Astrocyte (in vitro differentiated cells and primary cell): Measurements from ENCODE around the gene MATCAP1. TPM values are rescaled to one million over a fixed set of nuclear protein-coding genes. Genes with fewer than 3 reads are reported as not detected.

ENCODE experiments used
- DNase-seq: peaks from one replicate; pipeline ENCODE4 v3.0.0-alpha.2; 2010; ENCODE audit warnings: low read depth
- FAIRE-seq: peaks from 2 replicates; lab custom pipeline; 2011; peaks lifted over from hg19 to GRCh38; lab: Jason Lieb, UNC
- H2AFZ ChIP-seq: 2 replicates; pipeline ENCODE4 v1.6.0; 2012; ENCODE audit warnings: low read depth, low read length, inconsistent platforms
- H3K27ac ChIP-seq: 2 replicates; pipeline ENCODE4 v1.5.1; 2011; ENCODE audit warnings: low read depth, low read length, inconsistent platforms
- H3K27me3 ChIP-seq: 2 replicates; pipeline ENCODE4 v1.6.0; 2011; ENCODE audit warnings: low read length, inconsistent platforms; ENCODE audit not compliant: insufficient read depth
- H3K36me3 ChIP-seq: 2 replicates; pipeline ENCODE4 v1.5.1; 2011; ENCODE audit warnings: low read length, inconsistent platforms; ENCODE audit not compliant: insufficient read depth
- H3K4me1 ChIP-seq: 2 replicates; pipeline ENCODE4 v1.5.1; 2011; ENCODE audit warnings: low read length, inconsistent platforms; ENCODE audit not compliant: insufficient read depth
- H3K4me2 ChIP-seq: 2 replicates; pipeline ENCODE4 v1.6.0; 2012; ENCODE audit warnings: low read length, inconsistent platforms
- H3K4me3 ChIP-seq: 2 replicates; pipeline ENCODE4 v1.5.1; 2011; ENCODE audit warnings: low read depth, mild to moderate bottlenecking, low read length, inconsistent platforms; ENCODE audit not compliant: insufficient read depth
- H3K79me2 ChIP-seq: 2 replicates; pipeline ENCODE4 v1.6.0; 2012; ENCODE audit warnings: mild to moderate bottlenecking, low read length, inconsistent platforms; ENCODE audit not compliant: insufficient read depth
- H3K9ac ChIP-seq: 2 replicates; pipeline ENCODE4 v1.6.0; 2012; ENCODE audit warnings: mild to moderate bottlenecking, low read length, inconsistent platforms
- H3K9me3 ChIP-seq: 2 replicates; pipeline ENCODE4 v1.5.1; 2012; ENCODE audit warnings: low read depth, mild to moderate bottlenecking, low read length, inconsistent platforms; ENCODE audit not compliant: insufficient read depth
- H4K20me1 ChIP-seq: 2 replicates; pipeline ENCODE4 v1.6.0; 2012; ENCODE audit warnings: low read length, inconsistent platforms; ENCODE audit not compliant: insufficient read depth
- H3K27ac Mint-ChIP-seq: one replicate; pipeline ENCODE4 v1.8.0; 2021; ENCODE audit warnings: mild to moderate bottlenecking, mixed read lengths; ENCODE audit not compliant: unreplicated experiment
- H3K27me3 Mint-ChIP-seq: one replicate; pipeline ENCODE4 v1.8.0; 2021; ENCODE audit warnings: low read depth, mixed read lengths; ENCODE audit not compliant: unreplicated experiment
- H3K36me3 Mint-ChIP-seq: one replicate; pipeline ENCODE4 v1.8.0; 2021; ENCODE audit warnings: low read depth, mixed read lengths; ENCODE audit not compliant: unreplicated experiment
- H3K4me1 Mint-ChIP-seq: one replicate; pipeline ENCODE4 v1.8.0; 2021; ENCODE audit warnings: low read depth, mixed read lengths; ENCODE audit not compliant: unreplicated experiment
- H3K4me3 Mint-ChIP-seq: one replicate; pipeline ENCODE4 v1.8.0; 2021; ENCODE audit warnings: mild to moderate bottlenecking, moderate library complexity, mixed read lengths; ENCODE audit not compliant: unreplicated experiment
- H3K9me3 Mint-ChIP-seq: one replicate; pipeline ENCODE4 v1.8.0; 2021; ENCODE audit warnings: mild to moderate bottlenecking, mixed read lengths; ENCODE audit not compliant: unreplicated experiment
- CTCF ChIP-seq: IDR thresholded peaks from 2 replicates; pipeline ENCODE4 v1.5.1; 2011; ENCODE audit warnings: low read depth, mild to moderate bottlenecking, inconsistent platforms, low read length, moderate library complexity; ENCODE audit not compliant: insufficient read depth
- EZH2 ChIP-seq: IDR thresholded peaks from 2 replicates; pipeline ENCODE4 v1.6.1; 2012; ENCODE audit warnings: mild to moderate bottlenecking, low read length, inconsistent platforms; ENCODE audit not compliant: insufficient read depth
- total RNA-seq: library from RNA; stranded (reverse); gene quantifications from 2 replicates; pipeline ENCODE4 v1.2.1, GENCODE V29; 2021

MATCAP1 gene
- total RNA-seq, 1 donor from 2014 or later = 26.1 TPM

GRCh38 chr16:67181346-67181745 is 2.4 kb downstream of the MATCAP1 start:
- TF ChIP-seq CTCF (no peak), EZH2 (no peak)
- Histone ChIP-seq H3K27me3 (no peaks in the 10 kb centered on the region), H2AFZ (no peak overlapping the region), H3K4me2 (peak overlapping the region; percentile 64), H3K27ac (no peak overlapping the region), H4K20me1 (peaks cover 71% of the 10 kb centered on the region), H3K9ac (no peak overlapping the region), H3K36me3 (no peaks in the 10 kb centered on the region), H3K4me1 (peaks cover 33% of the 10 kb centered on the region), H3K9me3 (no peaks in the 10 kb centered on the region), H3K4me3 (no peak overlapping the region), H3K79me2 (peaks cover 23% of the 10 kb centered on the region)
- FAIRE-seq = no peak
- Mint-ChIP-seq H3K4me1 (peaks cover 10% of the 10 kb centered on the region), H3K36me3 (peaks cover 12% of the 10 kb centered on the region), H3K27ac (no peak overlapping the region), H3K27me3 (peaks cover 14% of the 10 kb centered on the region), H3K4me3 (no peak overlapping the region), H3K9me3 (peaks cover 2% of the 10 kb centered on the region)
- peak; percentile 79 for DNase-seq

- FAIRE-seq = no peak
- H3K36me3 Mint-ChIP-seq = peaks cover 16% of the 10 kb centered on the region
- H3K27me3 ChIP-seq = no peaks in the 10 kb centered on the region
- peaks cover 23% of the 10 kb centered on the region for H3K79me2 ChIP-seq
- no peak overlapping the region for H3K4me3 ChIP-seq
- no peak overlapping the region for H3K4me2 ChIP-seq
- H3K9ac ChIP-seq = no peak overlapping the region
- DNase-seq = no peak
- peaks cover 14% of the 10 kb centered on the region for H3K27me3 Mint-ChIP-seq
- H3K4me1 Mint-ChIP-seq = peaks cover 3% of the 10 kb centered on the region
- peaks cover 2% of the 10 kb centered on the region for H3K9me3 Mint-ChIP-seq
- no peaks in the 10 kb centered on the region for H3K36me3 ChIP-seq
- no peak overlapping the region for H2AFZ ChIP-seq
- no peak overlapping the region for H3K27ac ChIP-seq
- H3K4me1 ChIP-seq = peaks cover 32% of the 10 kb centered on the region
- H3K9me3 ChIP-seq = no peaks in the 10 kb centered on the region
- H4K20me1 ChIP-seq = peaks cover 66% of the 10 kb centered on the region
- TF ChIP-seq EZH2 = no peak
- TF ChIP-seq CTCF = no peak
- no peak overlapping the region for H3K4me3 Mint-ChIP-seq
- no peak overlapping the region for H3K27ac Mint-ChIP-seq
Observed at GRCh38 chr16:67180166-67180565, 3.6 kb downstream of the MATCAP1 start.

GRCh38 chr16:67179421-67180080 is 4.2 kb downstream of the MATCAP1 start:
- H4K20me1 ChIP-seq = peaks cover 66% of the 10 kb centered on the region
- no peak overlapping the region for H3K4me3 Mint-ChIP-seq
- DNase-seq = no peak
- no peak overlapping the region for H3K27ac Mint-ChIP-seq
- H3K79me2 ChIP-seq = peaks cover 23% of the 10 kb centered on the region
- peaks cover 16% of the 10 kb centered on the region for H3K36me3 Mint-ChIP-seq
- H3K4me1 Mint-ChIP-seq = peaks cover 2% of the 10 kb centered on the region
- TF ChIP-seq EZH2 = no peak
- TF ChIP-seq CTCF = no peak
- FAIRE-seq = no peak
- no peaks in the 10 kb centered on the region for H3K36me3 ChIP-seq
- H3K27ac ChIP-seq = no peak overlapping the region
- peaks cover 33% of the 10 kb centered on the region for H3K4me1 ChIP-seq
- H3K4me3 ChIP-seq = no peak overlapping the region
- no peak overlapping the region for H3K9ac ChIP-seq
- H3K9me3 ChIP-seq = no peaks in the 10 kb centered on the region
- H3K4me2 ChIP-seq = no peak overlapping the region
- H3K9me3 Mint-ChIP-seq = peaks cover 2% of the 10 kb centered on the region
- peaks cover 14% of the 10 kb centered on the region for H3K27me3 Mint-ChIP-seq
- H3K27me3 ChIP-seq = no peaks in the 10 kb centered on the region
- H2AFZ ChIP-seq = no peak overlapping the region
